ENCODE data around the gene NEK10.

The NEK10 gene

GRCh38 chr3:27114684-27115083 lies 254.5 kb downstream of the NEK10 start:
- Histone ChIP-seq H3K4me1 (no peaks in the 10 kb centered on the region), H3K27me3 (no peaks in the 10 kb centered on the region), H3K4me3 (no peak overlapping the region), H3K9me3 (no peaks in the 10 kb centered on the region), H3K27ac (no peak overlapping the region), H3K36me3 (no peaks in the 10 kb centered on the region)
- no peak for DNase-seq
- intact Hi-C loops (cut with DNase I; ENCODE audit: low total_unique reads) = no loop called here
- TF ChIP-seq CTCF (IDR thresholded peaks at IDR 0.05) = no peak

GRCh38 chr3:27114129-27114528 lies 255.1 kb downstream of the NEK10 start:
- H3K27ac ChIP-seq = no peak overlapping the region
- no peak for DNase-seq
- H3K36me3 ChIP-seq = no peaks in the 10 kb centered on the region
- TF ChIP-seq CTCF (IDR thresholded peaks at IDR 0.05) = no peak
- no peaks in the 10 kb centered on the region for H3K27me3 ChIP-seq
- intact Hi-C loops (cut with DNase I; ENCODE audit: low total_unique reads) = no loop called here
- H3K4me1 ChIP-seq = no peaks in the 10 kb centered on the region
- no peaks in the 10 kb centered on the region for H3K9me3 ChIP-seq
- H3K4me3 ChIP-seq = no peak overlapping the region

GRCh38 chr3:27110020-27110419 lies 259.2 kb downstream of the NEK10 start:
- intact Hi-C loops (cut with DNase I; ENCODE audit: low total_unique reads) = no loop called here
- Histone ChIP-seq H3K36me3 (no peaks in the 10 kb centered on the region), H3K27ac (no peak overlapping the region), H3K9me3 (no peaks in the 10 kb centered on the region), H3K4me3 (no peak overlapping the region), H3K27me3 (no peaks in the 10 kb centered on the region), H3K4me1 (peaks cover 0 to 5% (median 3%) of the 10 kb centered on the region in 4 donors)
- no peak for TF ChIP-seq CTCF (IDR thresholded peaks at IDR 0.05)
- no peak for DNase-seq

- no peak overlapping the region for H3K27ac ChIP-seq
- H3K9me3 ChIP-seq = no peaks in the 10 kb centered on the region
- no peak overlapping the region for H3K4me3 ChIP-seq
- no peak for TF ChIP-seq CTCF (IDR thresholded peaks at IDR 0.05)
- no peaks in the 10 kb centered on the region for H3K36me3 ChIP-seq
- H3K27me3 ChIP-seq = no peaks in the 10 kb centered on the region
- DNase-seq = no peak
- intact Hi-C loops (cut with DNase I; ENCODE audit: low total_unique reads) = no loop called here
- H3K4me1 ChIP-seq = peaks cover 0 to 5% (median 3%) of the 10 kb centered on the region in 4 donors
Observed at GRCh38 chr3:27108322-27108721, 260.9 kb downstream of the NEK10 start.

GRCh38 chr3:27105904-27106303 lies 263.3 kb downstream of the NEK10 start:
- DNase-seq = no peak

More at GRCh38 chr3:27105904-27106303, 263.3 kb downstream of the NEK10 start:
- TF ChIP-seq CTCF (IDR thresholded peaks at IDR 0.05) = no peak
- Histone ChIP-seq H3K4me3 (no peak overlapping the region), H3K36me3 (no peaks in the 10 kb centered on the region), H3K27ac (no peak overlapping the region), H3K4me1 (peaks cover 0 to 5% (median 3%) of the 10 kb centered on the region in 4 donors), H3K9me3 (no peaks in the 10 kb centered on the region), H3K27me3 (no peaks in the 10 kb centered on the region)
- intact Hi-C loops (cut with DNase I; ENCODE audit: low total_unique reads) = no loop called here

All from tibial artery (tissue), 4 donors.